ENCODE measurements around the gene CBX8.

CBX8 gene

DNA sequence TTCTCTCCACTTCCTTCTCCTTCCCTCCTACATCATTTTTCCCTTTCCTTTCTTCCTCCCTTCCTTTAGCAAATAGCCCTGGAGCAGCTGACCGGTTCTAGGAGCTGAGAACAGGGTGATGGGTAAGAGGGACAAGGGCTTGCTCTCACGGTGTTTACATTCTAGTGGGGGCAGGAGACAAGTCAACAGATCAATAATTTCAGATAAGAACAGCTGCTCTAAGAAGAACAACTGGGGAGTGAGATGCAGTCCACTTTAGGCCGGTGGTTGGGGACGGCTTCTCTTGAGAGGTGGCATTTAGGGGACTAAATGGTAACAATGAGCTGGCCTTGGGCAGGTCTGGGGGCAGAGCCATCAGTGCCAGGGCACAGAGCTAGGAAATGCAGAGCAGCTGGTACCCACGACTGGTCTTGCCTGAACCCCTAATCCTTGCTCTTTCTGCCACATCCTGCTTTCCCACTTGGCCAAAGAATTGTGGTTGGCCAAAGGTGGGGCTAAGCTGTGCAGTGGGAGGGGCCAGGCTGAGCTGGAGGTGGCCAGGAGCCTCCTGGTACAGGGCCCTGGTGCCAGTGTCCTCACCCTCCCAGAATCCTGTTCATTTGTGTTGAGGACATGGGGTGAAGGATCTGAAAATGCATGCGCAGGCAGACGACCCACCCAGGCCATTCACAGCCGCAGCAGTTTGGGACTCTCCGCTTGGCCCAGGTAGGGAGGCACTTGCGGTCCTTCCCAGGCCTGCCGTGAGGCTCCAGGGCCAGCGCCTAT, 24.6 kb upstream of the CBX8 start:
- no peak for DNase-seq (ENCODE audit: low read depth in 3 of 3, low spot score in 1 of 3)

DNA sequence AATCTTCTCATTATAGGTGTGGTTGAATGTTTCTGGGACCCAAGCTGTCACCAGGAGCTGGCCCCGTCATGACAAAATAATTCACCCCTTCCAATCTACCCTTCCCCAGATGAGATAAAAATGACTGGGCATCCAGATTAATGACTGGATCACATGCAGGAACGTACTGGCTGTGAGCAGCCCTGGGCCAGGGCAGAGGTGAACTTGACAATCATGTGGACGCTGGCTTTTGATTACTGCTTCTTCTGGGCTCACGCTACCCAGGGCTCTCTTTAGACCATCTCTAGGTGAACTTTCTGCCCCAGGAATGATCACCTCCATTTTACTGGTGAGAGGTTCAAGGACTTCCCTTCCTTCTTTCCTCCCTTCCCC, 24.1 kb upstream of the CBX8 start:
- no peak for DNase-seq (ENCODE audit: low read depth in 3 of 3, low spot score in 1 of 3)

DNA sequence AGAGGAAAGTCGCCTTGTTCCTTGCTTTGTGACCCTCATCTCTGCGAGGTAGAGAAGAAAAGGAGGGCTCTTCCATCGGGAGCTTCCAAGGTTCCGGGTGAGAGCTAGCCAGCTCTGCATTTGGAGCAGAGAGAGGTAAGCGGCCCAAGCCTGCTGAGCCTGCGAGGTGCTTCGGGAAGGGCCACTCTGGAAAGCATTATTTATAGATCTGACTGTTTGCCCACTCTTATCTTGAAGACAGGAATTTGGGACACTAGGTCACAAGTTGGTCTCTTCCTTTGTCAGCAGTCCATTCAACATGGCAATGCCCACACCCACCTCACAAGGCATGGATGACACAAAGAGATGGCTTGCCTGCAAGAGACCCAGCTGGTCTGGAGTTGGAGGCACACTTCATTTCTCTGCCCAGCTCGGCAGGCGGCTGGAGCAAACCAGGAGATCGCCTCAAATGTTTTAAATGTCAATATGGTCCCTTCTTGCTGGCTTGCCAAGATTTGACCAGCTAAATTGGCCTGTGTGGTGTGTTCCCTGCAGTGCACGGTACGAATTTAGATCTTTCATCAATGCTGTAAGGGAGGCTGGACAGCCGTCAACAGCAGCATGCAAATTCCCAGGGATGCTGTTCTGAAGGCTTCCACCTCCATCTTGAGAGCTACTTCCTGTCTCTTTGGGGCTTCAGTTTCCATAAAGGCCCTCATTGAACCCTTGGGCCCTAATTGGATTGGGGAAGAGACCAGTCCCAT, 22.8 kb upstream of the CBX8 start:
- no peak for DNase-seq (ENCODE audit: low read depth in 3 of 3, low spot score in 1 of 3)

DNA sequence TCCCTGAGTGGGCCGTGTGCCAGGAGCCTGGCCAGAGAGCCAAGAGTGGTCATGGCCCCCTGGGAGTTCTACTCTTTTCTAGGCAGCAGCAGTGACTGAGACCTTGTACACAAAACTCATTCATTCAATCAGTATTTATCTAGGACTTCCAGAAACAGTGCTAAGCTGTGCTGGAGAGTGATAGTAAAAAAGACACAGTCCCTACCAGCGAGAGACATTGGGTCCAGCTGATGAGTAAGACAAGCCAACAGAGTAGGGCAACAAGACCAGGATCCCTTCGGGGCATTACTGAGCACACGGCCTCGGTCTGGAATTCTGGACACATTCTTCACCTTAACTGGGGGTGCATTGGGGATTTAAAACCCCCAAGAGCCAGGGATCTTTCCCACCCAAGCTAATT, 22.2 kb upstream of the CBX8 start:
- DNase-seq (ENCODE audit: low read depth in 3 of 3, low spot score in 1 of 3) = no peak

DNA sequence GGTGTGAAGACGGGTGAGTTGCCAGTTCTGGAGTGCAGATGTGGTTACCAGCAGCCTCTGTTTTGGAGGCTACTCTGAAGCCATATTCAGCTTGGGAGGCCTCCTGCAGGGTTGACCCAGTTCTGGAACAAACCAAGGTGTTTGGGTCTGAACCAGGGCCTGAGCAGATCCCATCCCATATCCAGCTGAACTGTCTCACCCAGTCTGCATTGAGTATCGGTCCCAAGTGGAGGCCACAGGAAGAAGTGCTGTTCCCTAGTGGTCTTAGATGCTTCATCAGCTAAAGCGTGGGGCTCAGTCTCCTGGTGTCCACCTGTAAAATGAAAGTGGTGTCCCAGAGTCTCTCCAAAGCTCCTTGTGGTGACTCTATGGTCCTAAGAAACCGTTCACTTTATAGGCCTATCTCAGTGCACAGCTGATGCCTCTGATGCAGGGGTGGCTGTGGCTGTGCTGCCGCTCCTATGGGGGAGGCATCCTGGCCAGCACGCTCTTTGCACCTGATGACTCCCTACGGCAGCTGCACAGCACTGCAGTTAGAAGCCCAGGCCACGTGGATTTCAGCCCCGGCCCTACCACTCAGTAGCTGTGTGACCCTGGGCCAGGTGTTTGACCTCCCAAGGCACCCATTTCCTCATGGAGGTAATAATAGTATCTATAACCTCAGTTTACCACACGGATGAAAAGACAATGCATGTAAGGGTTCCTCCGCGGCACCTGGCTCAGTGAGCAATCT, 21.3 kb upstream of the CBX8 start:
- no peak for DNase-seq (ENCODE audit: low read depth in 3 of 3, low spot score in 1 of 3)

DNA sequence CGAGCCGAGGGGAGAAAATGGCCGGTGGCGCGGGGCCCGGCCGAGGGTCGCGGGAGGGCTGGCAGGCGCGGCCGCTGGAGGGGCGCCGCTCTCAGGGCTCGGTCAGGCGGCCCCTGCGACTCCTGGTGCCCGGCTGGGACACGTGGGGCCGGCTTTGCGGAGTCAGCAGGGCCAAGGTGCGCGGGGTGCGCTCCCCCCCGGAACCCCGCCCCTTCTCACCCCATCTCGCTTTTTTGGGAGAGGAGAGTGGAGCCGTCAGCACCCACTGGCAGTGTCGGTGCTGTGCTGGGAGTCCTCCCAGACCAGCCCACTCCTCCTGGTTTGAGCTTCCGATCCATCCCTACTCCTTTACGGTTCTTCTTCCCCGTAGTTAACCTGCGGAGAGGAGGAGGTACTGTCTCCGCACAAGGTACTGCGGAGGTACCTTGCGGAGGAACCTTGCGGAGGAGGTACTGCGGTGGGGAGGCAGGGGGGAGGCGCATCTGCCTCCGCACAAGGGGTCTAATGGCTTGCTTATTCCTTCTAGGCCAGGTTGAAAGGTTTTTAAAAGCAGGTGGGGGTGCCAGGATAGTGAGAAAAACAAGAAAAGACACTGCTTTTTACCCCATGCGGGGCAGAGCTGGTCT, 19.1 kb upstream of the CBX8 start:
- DNase-seq (ENCODE audit: low read depth in 3 of 3, low spot score in 1 of 3) = no peak

DNA sequence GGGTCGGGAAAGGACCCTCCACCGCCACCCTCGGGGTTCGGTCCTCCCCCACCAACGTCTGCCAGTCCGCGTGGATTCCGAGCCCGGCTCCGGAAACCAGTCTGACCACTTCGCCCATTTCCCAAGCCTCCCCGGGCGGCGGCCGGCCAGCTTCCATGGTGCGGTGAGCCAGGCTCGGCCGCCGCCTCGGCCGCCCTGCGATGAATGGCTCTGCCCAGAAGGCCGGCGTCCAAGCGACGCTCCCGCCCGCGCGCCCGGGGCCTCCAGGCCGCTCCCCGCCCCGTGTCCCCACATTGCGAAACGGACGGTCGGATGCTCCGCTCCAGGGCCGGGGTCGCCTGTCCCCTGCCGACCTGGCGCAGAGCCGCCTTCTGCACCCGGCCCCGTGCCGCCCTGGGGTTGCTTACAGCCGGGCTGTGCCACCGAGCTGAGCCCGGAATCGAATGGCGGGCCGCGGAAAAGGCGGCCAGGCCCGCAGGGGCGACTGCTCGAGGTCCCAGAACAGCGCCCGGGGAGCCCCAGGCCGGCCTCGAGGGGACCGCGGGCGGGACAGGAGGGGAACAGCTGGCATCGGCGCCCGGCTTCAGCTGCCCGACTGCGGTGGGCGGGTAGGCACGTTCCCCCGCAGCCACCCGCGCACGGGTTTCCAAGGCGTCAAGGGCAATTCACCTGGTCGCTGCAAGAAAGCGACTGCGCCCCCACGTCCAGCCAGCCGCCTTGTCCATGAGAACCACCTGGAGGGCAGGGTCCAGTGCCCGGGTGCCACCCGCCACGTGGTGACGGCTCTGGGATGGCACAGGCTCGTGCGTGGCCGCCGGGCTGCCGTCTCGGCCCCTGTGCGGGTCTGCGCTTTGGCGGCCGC, 18.3 kb upstream of the CBX8 start:
- no peak for DNase-seq (ENCODE audit: low read depth in 3 of 3, low spot score in 1 of 3)

DNA sequence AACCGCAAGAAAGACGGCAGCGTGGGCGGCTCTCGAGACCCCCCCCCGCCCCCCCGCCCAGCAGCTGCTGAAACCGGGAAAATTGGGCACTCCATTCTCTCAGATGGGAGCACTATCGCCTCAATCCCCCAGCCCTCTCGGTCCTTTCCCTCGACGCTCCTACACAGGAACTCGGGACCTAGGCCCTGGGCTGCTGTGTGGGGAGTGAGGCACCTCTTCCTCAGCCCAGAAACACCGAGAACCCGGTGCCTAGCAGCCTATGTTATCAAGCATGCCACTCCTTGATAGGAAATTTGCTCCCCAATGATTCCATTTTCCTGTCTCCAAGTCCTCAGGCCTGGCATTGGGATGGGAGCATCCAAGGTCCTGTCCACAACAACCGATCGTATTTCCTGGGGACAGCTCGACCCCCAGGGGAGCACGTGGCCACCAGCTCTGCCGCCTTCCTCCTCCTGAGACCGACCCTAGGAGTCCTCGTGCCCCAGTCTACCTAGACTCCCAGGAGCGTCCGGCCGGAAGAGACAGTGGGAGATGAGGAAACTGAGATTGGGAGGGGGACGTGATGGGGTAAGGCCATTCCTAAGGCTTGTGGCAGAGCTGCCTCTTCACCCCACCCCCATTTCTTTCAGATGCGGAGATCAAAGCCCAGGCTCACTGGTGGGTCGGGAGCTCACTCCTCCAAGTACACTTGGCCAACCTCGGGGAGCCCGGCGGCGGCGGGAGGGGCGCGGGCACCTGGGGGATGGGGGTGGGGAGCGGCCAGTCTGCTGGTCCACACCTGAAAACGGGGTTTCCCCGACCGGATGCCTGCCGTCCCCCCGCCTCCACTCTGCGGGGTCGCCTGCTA, 17.5 kb upstream of the CBX8 start:
- DNase-seq (ENCODE audit: low read depth in 3 of 3, low spot score in 1 of 3) = no peak

DNA sequence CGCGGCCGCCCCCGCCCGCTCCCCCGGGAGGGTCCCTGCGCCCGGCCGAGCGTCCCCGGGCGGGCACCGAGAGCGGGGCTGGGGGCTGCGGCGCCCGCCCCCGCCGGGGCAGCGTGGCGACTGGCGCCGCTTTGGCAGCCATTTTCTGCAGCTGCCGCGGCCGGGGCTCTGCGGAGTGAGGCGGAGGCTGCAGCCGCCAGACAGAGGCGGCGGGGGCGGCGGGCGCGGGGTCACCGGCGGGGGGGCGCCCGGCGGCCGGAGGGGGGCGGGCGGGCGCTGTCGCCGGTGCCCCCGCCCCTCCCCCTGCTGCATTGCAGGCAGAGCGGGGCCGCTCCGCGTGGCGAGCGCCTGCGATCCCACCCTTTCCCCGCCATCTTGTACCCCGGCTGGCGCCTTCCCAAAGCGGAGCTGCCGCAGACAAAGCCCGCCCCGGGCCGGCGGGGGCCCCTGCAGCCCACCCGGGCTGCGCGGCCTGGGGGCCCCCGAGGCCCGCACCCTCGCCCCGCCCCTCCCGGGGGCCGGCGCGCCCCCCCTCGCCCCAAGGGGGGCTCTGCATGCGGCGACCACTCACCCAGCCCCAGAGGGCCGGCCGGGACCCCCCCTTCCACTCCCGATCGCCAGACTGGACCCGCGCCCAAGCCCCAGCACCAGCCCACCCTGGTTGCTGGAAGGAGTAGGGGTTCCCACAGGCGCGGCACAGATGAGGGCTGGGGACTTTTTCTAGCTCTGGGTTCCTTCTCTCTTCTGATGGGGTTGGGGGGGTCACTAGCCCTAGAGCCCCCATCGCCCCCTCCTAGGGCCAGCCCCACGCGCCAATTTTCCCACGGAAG, 16.6 kb upstream of the CBX8 start:
- no peak for DNase-seq (ENCODE audit: low read depth in 3 of 3, low spot score in 1 of 3)

DNA sequence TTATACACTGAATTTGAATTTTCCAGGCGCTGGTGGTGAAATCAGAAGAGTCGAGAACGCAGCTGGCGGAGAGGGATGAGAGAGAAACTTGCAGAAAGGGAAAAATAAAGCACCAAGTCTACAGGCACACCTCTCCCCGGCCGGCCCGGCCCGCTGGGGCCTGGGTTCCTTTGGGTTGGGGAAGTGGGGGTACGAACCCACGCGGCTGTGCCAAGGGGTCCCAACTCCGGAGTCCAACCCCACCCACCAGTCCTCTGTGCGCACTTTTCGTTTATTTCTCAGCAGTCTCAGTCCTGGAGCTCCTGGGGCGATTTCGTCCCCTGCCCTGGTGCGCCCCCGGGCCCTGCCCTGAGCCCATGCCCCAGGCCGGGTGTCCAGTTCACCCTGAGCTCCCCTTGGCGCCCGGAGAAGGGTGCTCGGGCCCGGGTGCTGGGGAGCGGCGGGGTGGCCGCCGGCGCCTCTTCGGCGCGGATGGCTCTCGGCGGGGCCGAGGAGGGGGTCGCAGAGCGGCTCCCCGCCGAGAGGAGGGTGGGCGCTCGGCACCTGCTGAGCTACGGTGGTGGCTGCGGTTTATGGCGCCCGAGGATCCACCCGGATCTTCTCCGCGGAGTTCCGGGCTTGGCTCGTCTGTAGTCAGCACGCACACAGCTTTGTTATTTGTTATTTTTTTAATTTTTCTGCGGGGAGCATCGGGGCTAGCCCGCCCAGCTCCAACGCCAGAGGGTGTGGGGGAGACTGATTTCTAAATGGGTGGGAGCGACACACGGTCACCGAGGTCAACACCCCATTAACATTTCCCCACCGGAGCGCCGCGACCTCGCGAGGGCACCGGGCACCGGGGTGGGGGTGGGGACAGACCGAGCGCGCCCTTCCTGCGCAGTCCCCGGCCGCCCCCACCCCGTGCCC, 15.7 kb upstream of the CBX8 start:
- no peak for DNase-seq (ENCODE audit: low read depth in 3 of 3, low spot score in 1 of 3)

DNA sequence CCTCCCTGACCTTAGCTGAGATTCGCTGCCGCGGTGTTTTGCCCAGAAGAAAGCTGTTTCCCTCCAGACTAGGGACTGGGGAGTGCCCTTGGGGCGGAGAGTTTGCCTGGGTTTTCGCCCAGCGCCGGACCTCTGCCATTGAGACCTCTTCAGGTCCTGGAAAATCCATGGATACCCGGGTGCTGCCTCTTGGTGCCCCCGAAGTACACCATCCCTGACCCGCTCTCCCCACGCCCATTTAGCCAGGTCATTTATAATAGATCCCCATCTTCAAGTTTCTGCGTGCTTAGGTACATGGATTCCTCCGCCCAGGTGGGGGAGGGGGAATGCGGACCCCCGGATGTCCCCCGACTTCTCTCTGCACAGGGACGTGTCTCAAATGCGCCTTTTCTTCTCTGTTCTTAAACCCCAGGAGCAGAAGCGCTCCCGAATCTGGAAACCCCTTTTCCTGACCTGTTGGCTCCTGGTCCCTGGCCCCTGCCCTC, 15.0 kb upstream of the CBX8 start:
- no peak for DNase-seq (ENCODE audit: low read depth in 3 of 3, low spot score in 1 of 3)

DNA sequence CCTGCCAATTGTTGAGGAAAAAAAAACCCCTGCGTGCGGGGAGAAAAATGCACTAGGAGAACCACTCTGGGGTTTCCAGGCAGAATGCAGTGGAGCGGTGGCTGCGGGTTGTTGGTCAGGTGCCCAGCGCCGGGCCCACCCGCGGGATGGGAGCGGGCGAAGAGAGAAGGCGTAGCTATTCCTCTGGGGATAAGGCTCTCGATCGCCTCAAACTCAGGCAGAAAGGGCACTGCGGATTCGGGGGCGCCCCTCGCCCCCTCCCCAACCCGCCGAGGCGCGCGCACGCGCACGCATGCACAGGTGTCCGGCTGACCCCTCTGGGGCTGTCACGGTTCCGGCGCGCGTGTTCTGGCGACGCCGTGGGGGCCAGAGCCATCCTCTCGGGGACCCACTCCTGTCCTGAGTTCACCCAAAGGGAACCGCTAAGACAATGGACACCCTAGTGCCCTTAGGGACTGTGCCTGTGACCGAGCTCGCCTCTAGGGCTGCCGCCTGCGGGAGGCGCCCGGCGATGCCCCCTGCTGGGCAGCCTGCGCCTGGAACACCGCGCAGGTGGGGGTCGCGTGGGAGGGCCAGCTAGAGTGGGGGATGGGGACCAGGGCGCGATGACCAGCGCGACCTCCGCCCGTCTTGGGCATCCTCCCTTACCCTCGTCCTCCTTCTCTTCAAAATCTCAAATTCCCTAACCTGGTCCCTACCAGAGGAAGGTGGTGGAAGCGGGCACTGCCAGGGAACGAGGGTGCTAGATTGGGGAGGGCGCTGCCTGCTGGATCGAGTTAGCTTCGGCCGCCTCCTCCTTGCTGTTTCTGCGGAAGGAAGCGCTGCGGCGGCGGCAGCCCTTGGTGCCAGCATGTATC, 14.4 kb upstream of the CBX8 start:
- no peak for DNase-seq (ENCODE audit: low read depth in 3 of 3, low spot score in 1 of 3)

DNA sequence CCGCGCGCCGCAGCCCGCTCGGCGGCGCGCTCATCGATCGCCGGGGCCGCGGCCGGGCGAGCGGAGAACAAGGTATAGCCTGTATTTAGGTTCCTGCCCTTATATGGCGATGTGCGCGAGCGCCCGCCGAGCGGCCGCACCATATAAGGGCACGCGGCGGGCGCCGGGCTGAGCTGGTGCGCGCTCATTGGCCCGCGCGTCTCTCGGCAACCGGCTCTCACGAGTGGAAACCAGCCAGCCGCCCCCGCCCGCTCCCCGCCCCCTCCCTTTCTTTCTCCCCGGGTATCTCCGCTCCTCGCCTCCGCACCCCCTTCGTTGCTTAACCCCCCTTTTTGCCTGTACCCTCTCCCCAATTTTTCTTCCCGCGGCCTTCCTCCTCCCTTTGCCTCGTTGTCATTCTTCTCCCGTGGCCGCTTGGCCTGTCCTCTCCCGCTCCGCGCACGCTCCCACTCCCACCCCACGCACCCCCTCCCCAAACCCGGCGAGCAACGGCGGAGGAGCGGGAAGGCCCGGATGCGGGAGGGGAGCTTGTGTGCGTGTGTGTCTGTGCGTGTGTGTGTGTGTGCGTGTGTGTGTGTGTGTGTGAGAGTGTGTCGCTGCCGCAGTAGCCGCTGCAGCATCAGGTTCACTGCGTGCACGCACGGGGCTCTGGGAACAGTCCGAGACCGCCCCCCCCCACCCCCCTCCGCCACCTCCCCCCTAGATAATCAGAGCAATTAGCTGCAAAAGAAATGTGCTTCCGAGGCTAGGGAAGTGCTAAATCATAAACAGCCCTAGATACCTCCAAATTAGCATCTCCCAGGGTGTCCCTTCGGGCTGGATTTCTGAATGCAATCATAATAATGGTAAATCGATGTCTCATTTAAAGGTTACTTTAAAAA, 13.5 kb upstream of the CBX8 start:
- DNase-seq (ENCODE audit: low read depth in 3 of 3, low spot score in 1 of 3) = peak; percentile 50 to 68 (median 62)

DNA sequence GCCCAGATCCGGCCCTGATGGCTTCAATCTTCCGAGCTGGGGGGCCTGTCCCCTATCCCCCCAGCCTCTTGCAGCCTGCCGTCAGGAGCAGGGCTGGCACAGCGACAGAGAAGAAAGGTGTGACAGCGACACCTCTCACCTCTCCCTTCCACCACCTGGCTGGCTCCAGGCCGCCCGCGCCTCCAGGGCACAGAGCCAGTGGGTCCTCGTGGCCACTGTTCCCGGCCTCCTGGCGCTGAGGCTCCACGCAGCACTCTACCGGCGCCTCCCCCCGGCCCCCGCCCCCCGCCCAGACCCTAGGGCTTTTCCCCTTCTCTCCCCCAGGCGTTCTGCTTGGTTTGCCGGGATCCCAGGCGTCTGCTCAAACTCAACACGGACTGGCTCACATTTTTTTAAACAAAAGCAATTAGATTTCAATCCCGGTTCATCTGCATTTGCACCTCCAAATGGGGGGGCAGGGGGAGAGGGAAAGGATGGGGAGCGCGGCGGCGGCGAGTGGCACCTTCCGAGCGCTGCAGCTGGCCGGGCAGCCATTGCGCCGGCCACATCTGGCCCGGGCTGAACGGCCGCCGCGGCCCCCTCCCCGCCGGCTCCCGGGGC, 12.8 kb upstream of the CBX8 start:
- DNase-seq (ENCODE audit: low read depth in 3 of 3, low spot score in 1 of 3) = no peak

DNA sequence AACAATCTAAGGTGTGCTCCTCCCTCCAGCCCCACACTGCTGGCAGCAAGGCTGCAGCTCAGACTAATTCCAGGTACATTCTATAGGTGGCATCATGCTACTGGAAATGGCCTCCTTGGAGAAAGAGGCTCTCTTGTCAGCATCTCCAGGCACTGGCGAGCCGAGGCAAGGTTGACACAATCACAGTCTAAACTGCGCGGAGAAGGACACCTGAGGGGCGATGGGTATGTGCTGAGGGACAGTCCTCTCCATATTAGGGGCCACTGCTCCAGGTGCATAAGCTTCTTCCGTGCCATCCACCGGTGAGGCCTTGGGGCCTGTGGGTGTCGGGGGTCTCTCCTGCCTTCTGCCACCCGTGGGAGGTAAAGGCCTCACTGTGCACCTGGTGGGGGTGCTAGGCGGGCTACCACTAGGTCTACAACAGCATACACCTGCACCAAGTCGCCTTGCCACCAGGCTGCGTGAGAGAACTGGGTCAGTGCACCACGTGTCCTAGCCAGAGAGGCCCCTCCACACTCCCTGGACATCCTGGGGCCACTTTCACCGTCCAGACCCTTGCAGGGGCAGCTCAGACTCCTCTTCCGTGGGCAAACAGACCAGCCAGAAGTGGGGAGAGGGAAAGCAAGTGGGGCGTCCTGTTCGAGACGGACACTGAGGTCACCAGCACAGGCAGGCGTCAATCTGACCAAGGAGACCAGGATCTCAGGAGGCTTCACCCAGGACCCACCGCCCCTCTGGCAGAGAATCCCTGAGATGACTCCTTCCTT, 12.1 kb upstream of the CBX8 start:
- DNase-seq (ENCODE audit: low read depth in 3 of 3, low spot score in 1 of 3) = no peak

All from stimulated activated CD4-positive, alpha-beta T cell treated with anti-CD3 and anti-CD28 coated beads, TNF-alpha, amount 100 ng/mL, for 1 hour (primary cell).